ENCODE data around the gene ZNF230. TPM values are rescaled to one million over a fixed set of nuclear protein-coding genes. Genes with fewer than 3 reads are reported as not detected.

Gene ZNF230
- total and polyA plus RNA-seq, 2 of the 8 experiments (the other 6 are each of a cell fraction or from before 2014, with no cell fraction given): 1.5 to 3.6 TPM

DNA sequence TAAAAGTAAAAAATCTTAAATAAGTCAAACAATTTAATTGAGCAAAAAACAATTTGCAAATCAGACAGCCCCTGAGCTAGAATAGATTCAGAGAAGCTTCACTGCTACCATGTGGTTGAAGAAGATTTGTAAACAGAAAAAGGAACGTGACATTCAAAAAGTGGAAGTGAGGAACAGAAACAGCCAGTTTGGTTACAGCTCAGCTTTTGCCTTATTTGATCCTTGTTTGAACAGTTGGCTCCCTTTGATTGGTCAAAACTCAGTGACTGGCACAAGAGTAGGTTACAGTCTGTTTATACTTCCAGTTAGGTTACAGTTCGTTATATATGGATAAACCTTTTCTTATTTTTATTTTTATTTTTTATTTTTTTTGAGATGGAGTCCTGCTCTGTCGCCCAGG is 45.9 kb upstream of the ZNF230 start (continued):
- no peak for TF ChIP-seq JUN (IDR thresholded peaks at IDR 0.05; ENCODE audit: low read depth, low read length)
- TF ChIP-seq YY1 (IDR thresholded peaks at IDR 0.05; ENCODE audit: low read depth, low read length): no peak
- no peak for TF ChIP-seq SP1 (IDR thresholded peaks at IDR 0.05; ENCODE audit: low read depth, low read length)
- TF ChIP-seq, protein P1, sequence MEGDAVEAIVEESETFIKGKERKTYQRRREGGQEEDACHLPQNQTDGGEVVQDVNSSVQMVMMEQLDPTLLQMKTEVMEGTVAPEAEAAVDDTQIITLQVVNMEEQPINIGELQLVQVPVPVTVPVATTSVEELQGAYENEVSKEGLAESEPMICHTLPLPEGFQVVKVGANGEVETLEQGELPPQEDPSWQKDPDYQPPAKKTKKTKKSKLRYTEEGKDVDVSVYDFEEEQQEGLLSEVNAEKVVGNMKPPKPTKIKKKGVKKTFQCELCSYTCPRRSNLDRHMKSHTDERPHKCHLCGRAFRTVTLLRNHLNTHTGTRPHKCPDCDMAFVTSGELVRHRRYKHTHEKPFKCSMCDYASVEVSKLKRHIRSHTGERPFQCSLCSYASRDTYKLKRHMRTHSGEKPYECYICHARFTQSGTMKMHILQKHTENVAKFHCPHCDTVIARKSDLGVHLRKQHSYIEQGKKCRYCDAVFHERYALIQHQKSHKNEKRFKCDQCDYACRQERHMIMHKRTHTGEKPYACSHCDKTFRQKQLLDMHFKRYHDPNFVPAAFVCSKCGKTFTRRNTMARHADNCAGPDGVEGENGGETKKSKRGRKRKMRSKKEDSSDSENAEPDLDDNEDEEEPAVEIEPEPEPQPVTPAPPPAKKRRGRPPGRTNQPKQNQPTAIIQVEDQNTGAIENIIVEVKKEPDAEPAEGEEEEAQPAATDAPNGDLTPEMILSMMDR (IDR thresholded peaks at IDR 0.05; ENCODE audit: control extremely low read depth in 1 of 3, insufficient read depth in 1 of 3, low read depth in 1 of 3, low read length in 3 of 3): no peak

All from H1 (cell line).